Choroid plexus epithelial cell (primary cell): ENCODE measurements around the gene TEKTIP1.

Experiments
- DNase-seq: peaks from one replicate; pipeline ENCODE4 v3.0.0-alpha.2; 2010; ENCODE audit warnings: low read depth
- H3K4me3 ChIP-seq: 2 replicates; pipeline ENCODE4 v1.5.1; 2011; ENCODE audit warnings: low read depth, mild to moderate bottlenecking, control low read depth, low read length, moderate library complexity
- TF ChIP-seq, protein P1 (sequence below): conservative IDR thresholded peaks from 2 replicates; pipeline ENCODE4 v1.5.1; 2011; ENCODE audit warnings: low read depth, mild to moderate bottlenecking, control low read depth, inconsistent platforms, low read length, moderate library complexity

TEKTIP1 gene

DNA sequence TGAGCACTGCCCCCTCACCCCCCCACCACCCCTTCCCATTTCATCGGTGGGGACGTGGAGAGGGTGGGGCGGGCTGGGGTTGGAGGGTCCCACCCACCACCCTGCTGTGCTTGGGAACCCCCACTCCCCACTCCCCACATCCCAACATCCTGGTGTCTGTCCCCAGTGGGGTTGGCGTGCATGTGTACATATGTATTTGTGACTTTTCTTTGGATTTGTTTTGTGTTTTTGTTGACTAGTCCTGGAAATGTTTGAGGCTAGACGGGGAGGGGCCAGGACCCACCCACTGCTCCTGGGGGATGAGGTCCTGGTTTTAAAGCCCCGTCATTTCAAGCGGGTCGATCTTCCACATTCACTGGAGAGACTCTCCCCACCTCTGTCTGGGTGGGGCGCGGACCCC is 3.0 kb upstream of the TEKTIP1 start:
- no peak overlapping the region for H3K4me3 ChIP-seq
- TF ChIP-seq, protein P1, sequence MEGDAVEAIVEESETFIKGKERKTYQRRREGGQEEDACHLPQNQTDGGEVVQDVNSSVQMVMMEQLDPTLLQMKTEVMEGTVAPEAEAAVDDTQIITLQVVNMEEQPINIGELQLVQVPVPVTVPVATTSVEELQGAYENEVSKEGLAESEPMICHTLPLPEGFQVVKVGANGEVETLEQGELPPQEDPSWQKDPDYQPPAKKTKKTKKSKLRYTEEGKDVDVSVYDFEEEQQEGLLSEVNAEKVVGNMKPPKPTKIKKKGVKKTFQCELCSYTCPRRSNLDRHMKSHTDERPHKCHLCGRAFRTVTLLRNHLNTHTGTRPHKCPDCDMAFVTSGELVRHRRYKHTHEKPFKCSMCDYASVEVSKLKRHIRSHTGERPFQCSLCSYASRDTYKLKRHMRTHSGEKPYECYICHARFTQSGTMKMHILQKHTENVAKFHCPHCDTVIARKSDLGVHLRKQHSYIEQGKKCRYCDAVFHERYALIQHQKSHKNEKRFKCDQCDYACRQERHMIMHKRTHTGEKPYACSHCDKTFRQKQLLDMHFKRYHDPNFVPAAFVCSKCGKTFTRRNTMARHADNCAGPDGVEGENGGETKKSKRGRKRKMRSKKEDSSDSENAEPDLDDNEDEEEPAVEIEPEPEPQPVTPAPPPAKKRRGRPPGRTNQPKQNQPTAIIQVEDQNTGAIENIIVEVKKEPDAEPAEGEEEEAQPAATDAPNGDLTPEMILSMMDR: no peak
- DNase-seq: no peak

DNA sequence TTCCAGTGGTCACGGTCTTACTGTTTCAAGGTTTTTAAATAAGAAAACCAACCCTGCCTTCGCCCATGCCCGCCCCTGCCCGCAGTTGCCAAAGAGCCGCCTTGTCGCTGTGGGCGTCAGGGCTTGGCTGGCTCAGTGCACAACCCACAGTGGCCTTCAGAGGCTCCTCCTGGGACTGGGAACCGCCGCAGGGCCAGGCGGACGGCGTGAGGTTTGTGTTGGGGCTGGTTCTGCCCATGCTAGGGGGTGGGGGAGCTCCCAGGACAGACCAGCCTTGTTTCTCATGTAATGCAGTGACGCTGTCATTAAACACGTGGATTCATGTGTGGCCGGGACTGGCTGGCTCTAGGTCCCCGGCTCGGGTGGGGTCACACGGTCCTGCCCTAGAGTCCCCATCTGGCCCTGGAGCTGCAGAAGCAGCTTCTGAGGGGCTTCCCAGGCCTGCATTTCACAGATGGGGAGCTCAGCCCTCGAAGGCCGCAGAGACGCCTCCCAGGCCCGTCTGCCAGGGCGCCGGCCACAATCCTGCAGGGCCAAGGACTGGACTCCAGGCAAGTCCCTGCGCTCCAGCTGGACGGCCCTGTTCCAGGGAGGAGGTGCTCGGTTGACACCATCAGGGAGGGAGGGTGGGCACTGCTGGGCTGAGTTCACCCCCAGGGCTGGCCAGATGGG is 2.4 kb upstream of the TEKTIP1 start:
- no peak for DNase-seq
- H3K4me3 ChIP-seq: no peak overlapping the region
- TF ChIP-seq, protein P1: no peak

DNA sequence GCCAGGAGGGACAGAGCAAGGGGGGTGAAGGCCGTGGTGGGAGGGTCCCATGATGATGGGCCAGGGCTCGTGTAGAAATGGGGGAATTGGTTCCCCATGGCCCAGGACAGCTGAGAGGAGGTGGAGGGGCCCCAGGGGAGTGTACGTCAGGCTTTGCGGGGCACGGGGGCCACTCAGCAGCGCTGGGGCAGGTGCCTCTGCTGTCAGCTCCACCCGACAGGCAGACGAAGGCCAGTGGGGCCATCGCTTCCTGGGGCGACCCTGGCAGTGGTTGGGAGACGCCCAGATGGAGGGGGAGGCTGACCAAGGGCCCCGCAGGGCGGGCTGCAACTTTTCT is 1.9 kb upstream of the TEKTIP1 start:
- no peak for DNase-seq
- no peak overlapping the region for H3K4me3 ChIP-seq
- TF ChIP-seq, protein P1: no peak

DNA sequence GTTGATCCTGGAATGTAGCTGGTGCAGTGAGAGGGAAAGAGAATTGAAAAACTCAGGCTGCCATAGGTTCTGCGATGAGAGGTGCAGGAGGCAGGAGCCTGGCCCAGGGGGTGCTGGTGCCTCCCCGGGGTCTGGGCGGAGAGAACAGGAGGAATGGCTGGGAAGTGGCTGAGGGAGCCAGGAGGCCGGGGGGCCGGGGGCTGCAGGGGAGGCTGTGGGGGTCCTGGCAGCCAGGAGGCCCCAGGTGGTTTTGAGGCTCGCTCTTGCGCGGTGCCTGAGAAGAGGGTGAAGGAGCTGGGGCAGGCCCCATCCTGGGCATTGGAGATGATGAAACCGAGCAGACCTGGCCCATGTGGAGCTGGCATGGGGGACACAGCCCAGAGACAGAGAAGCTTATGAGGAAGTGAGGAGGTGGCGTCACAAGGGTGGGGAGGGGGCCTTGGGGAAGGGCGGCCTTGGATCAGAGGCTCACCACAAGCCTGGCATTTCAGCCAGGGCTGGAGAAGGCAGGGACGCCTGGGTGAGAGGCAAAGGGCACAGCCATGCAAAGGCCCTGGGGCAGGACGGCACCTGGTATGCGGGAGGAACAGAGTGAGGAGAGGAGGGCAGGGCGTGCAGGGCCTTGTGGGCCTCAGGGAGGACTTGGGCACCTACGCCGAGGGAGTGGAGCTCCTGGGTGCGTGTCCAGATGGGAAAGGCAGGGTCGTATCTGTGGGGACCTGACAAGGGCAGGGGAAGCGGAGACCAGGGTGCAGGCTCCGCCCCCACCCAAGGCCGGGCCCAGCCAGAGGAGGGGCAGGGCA is 1.3 kb upstream of the TEKTIP1 start:
- TF ChIP-seq, protein P1: no peak
- no peak overlapping the region for H3K4me3 ChIP-seq
- DNase-seq: no peak

DNA sequence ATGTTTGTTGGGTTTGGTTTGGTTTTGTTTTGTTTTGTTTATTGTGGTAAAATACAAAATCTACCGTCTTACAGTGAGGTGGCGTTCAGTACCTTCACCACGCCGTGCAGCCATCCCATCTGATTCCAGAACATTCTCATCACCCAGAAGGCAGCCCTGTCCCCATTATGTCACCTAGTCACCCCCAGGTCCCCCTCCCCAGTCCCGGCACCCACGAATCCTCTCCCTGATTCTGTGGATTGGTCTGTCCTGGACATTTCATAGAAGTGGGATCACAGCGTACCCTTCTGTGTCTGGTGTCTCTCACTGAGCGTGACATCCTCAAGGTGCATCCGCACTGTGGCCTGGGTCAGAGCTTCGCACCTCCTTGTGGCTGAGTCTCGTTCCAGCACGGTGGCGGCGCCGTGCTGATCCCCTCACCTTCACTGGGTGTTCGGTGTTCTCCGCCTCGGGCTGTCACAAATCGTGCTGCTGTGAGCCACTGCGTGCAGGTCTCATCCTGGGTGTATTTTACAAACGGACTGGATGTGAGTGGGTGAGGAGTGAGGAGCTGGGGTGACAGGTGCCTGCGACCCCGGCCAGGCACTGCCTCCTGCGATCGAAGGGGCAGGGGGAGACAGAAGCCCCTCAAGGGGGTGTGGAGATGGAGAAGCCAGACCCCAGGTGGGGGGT is 580 bp upstream of the TEKTIP1 start:
- no peak overlapping the region for H3K4me3 ChIP-seq
- DNase-seq: no peak
- TF ChIP-seq, protein P1: no peak

DNA sequence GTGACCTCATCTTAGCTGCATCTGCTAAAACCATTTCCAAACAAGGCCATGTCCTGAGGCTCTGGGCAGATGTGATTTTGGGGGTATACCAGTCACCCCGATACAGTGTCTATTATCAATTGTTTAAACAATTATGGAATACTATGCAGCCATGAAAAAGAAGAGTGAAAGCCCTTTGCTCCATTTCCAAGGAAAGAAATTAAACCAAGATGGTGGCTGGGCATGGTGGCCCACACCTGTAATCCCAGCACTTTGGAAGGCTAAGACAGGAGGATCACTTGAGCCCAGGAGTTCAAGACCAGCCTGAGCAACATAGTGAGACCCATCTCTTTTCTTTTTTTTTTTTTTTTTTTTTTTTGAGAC is 763 bp downstream of the TEKTIP1 start:
- H3K4me3 ChIP-seq: no peak overlapping the region
- DNase-seq: no peak
- TF ChIP-seq, protein P1: no peak
